Measurements from ENCODE around the gene RIPPLY3.

GRCh38 chr21:37064841-37065240, 58.3 kb downstream of the RIPPLY3 start:
- TF ChIP-seq, protein P1, sequence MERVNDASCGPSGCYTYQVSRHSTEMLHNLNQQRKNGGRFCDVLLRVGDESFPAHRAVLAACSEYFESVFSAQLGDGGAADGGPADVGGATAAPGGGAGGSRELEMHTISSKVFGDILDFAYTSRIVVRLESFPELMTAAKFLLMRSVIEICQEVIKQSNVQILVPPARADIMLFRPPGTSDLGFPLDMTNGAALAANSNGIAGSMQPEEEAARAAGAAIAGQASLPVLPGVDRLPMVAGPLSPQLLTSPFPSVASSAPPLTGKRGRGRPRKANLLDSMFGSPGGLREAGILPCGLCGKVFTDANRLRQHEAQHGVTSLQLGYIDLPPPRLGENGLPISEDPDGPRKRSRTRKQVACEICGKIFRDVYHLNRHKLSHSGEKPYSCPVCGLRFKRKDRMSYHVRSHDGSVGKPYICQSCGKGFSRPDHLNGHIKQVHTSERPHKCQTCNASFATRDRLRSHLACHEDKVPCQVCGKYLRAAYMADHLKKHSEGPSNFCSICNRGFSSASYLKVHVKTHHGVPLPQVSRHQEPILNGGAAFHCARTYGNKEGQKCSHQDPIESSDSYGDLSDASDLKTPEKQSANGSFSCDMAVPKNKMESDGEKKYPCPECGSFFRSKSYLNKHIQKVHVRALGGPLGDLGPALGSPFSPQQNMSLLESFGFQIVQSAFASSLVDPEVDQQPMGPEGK (CRISPR knock-in tag; IDR thresholded peaks at IDR 0.05; ENCODE audit: borderline replicate concordance), result no peak
- TF ChIP-seq ZFP30 (CRISPR knock-in tag; IDR thresholded peaks at IDR 0.05), result no peak
- no peak for TF ChIP-seq BACH2 (CRISPR knock-in tag; IDR thresholded peaks at IDR 0.05; ENCODE audit: borderline replicate concordance)
- no peak for TF ChIP-seq RARB (CRISPR knock-in tag; IDR thresholded peaks at IDR 0.05)
- no peak for TF ChIP-seq TCF4 (CRISPR knock-in tag; IDR thresholded peaks at IDR 0.05; ENCODE audit: borderline replicate concordance)
- TF ChIP-seq ARNTL (CRISPR knock-in tag; IDR thresholded peaks at IDR 0.05; ENCODE audit: borderline replicate concordance, low read depth), result no peak

Data from SK-N-SH treated with all-trans-retinoic acid at 6 μM for 48 hours (cell line).